ENCODE measurements around the gene AP4S1.

The AP4S1 gene

DNA sequence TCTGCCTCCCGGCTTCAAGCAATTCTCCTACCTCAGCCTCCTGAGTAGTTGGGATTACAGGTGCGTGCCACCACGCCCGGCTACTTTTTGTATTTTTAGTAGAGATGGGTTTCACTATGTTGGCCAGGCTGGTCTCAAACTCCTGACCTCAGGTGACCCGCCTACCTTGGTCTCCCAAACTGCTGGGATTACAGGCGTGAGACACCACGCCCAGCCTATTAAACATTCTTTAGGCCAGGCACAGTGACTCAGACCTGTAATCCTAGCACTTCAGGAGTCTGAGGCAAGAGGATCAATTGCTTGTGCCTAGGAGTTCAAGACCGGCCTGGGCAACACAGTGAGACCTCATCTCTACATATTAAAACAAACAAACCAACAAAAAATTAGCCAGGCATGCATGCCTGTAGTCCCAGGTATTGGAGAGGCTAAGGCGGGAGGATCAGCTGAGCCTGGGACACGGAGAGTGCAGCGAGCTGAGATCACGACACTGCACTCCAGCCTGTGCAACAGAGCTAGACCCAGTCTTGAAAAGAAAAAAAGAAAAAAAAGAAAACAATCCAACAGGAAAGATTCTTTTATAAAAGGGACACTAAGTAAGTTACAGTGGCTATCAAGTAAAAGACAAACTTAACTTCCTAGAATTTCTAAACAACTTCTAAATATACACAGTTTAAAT lies 111.9 kb downstream of the AP4S1 start:
- no peak for DNase-seq (ENCODE audit: low read depth, low spot score)

DNA sequence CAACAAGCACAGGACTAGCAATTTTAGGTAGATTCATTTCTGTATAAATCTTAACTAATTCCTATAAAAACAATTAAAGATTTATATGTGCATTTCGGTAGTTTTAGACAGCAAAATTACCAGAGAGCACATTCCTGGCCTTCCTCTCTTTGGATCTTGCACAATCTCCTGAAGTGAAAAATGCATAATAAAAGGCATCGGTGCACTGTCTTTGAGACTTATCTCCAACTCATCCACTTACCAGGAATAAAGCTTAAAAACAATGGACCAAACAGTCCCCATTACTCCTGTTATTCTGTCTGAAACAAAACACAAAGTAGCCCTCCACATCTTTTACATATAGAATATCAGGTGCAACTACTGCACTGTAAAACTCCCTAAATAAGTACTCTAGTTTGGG lies 112.9 kb downstream of the AP4S1 start:
- DNase-seq (ENCODE audit: low read depth, low spot score): no peak

DNA sequence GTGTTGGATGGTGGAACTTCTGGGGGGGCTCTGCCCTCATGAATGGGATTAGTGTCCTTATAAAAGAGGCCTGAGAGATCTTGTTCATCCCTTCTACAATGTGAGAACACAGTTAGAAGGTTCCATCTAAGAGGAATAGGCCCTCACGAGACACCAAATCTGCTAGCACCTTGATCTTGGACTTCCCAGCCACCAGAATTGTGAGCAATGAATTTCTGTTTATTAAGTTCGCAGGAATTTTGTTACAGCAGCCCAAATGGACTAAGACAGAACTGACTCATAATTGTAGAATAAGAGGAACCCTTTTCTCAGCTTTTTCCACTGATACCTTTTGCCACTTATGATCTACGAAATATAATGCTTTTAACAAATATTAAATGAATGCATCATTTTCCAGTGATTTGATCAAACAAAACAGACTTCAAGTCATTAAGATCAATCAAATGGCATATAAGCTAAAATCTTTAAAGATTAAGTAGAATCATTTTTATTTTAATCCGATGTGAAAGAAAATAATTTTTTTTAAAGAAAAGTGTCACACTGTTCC lies 113.9 kb downstream of the AP4S1 start:
- no peak for DNase-seq (ENCODE audit: low read depth, low spot score)

DNA sequence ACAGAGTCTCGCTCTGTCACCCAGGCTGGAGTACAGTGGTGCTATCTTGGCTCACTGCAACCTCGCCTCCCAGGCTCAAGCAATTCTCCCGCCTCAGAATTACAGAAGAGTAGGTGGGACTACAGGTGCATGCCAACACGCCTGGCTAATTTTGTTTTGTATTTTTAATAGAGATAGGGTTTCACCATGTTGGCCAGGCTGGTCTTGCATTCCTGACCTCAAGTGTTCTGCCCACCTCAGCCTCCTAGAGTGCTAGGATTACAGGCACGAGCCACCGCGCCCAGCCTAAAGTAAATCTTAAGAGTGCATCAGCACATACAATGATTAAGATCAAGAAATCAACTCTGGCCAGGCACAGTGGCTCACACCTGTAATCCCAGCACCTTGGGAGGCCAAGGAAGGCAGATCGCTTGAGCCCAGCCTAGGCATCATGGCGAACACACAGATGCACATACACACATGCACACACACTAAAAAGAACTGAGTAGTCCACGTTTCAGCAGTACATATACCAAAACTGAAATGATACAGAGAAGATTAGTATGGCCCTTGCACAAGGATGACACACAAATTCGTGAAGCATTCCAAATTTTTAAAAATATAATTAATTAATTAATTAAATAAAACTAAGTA lies 117.1 kb downstream of the AP4S1 start:
- DNase-seq (ENCODE audit: low read depth, low spot score): no peak

Measured in activated naive CD8-positive, alpha-beta T cell treated with anti-CD3 and anti-CD28 coated beads, Interleukin-2, amount 50 U/mL, for 16 hours (primary cell).